ENCODE data around the gene PCDHGA8.
"Not testable (repeated sequence)": the region's sequence is repeated elsewhere in the genome, so short reads cannot be mapped to it uniquely, and the experiment has no call there.

Gene PCDHGA8

GRCh38 chr5:141430332-141431113, 38.1 kb downstream of the PCDHGA8 start, which contains the start of gene PCDHGA12:
TSS of gene PCDHGA12 (plus strand) at chr5:141430507. CDS start at chr5:141430760, 253 bp downstream.
- H3K4me3 ChIP-seq (ENCODE audit: low read length), result peak within 1 kb of the TSS; percentile 43; the same call in 1 of the 2 replicates

GRCh38 chr5:141431286-141431685, 38.9 kb downstream of the PCDHGA8 start:
- no peak for TF ChIP-seq ZNF274 (IDR thresholded peaks at IDR 0.05; ENCODE audit: low read depth, low read length)
- H3K4me3 ChIP-seq (ENCODE audit: low read length), result peak overlapping the region; percentile 43; the same call in 1 of the 2 replicates

More at GRCh38 chr5:141430332-141431113, 38.1 kb downstream of the PCDHGA8 start, which contains the start of gene PCDHGA12:
- no peak for TF ChIP-seq ZNF274 (IDR thresholded peaks at IDR 0.05; ENCODE audit: low read depth, low read length)

GRCh38 chr5:141432308-141432707, 39.9 kb downstream of the PCDHGA8 start:
- H3K4me3 ChIP-seq (ENCODE audit: low read length), result not testable (repeated sequence)

- not testable (repeated sequence) for H3K4me3 ChIP-seq (ENCODE audit: low read length)
Observed at GRCh38 chr5:141432726-141433125, 40.3 kb downstream of the PCDHGA8 start.

GRCh38 chr5:141434006-141434405, 41.6 kb downstream of the PCDHGA8 start:
- H3K4me3 ChIP-seq (ENCODE audit: low read length), result no peak overlapping the region
- no peak for TF ChIP-seq ZNF274 (IDR thresholded peaks at IDR 0.05; ENCODE audit: low read depth, low read length)

- no peak overlapping the region for H3K4me3 ChIP-seq (ENCODE audit: low read length)
Observed at GRCh38 chr5:141437221-141437620, 44.8 kb downstream of the PCDHGA8 start.

GRCh38 chr5:141439411-141440141, 47.1 kb downstream of the PCDHGA8 start:
- TF ChIP-seq ZNF274 (IDR thresholded peaks at IDR 0.05; ENCODE audit: low read depth, low read length), result no peak
- no peak overlapping the region for H3K4me3 ChIP-seq (ENCODE audit: low read length)

More at GRCh38 chr5:141437221-141437620, 44.8 kb downstream of the PCDHGA8 start:
- TF ChIP-seq ZNF274 (IDR thresholded peaks at IDR 0.05; ENCODE audit: low read depth, low read length), result no peak

GRCh38 chr5:141440341-141440740, 47.9 kb downstream of the PCDHGA8 start:
- no peak for TF ChIP-seq ZNF274 (IDR thresholded peaks at IDR 0.05; ENCODE audit: low read depth, low read length)
- H3K4me3 ChIP-seq (ENCODE audit: low read length), result no peak overlapping the region

- no peak for TF ChIP-seq ZNF274 (IDR thresholded peaks at IDR 0.05; ENCODE audit: low read depth, low read length)
- no peak overlapping the region for H3K4me3 ChIP-seq (ENCODE audit: low read length)
Observed at GRCh38 chr5:141441571-141442170, 49.2 kb downstream of the PCDHGA8 start.
